ENCODE data around the gene RAB44. TPM values are rescaled to one million over a fixed set of nuclear protein-coding genes. Genes with fewer than 3 reads are reported as not detected.

The RAB44 gene
- total and polyA plus RNA-seq, 2 of the 13 experiments (the other 11 are each of a cell fraction or from before 2014, with no cell fraction given), result not detected

GRCh38 chr6:36662827-36663256, 34.8 kb upstream of the RAB44 start (continued):
- TF ChIP-seq HMGXB3 (CRISPR knock-in tag; IDR thresholded peaks at IDR 0.05; ENCODE audit: borderline replicate concordance) (no peak), CEBPG (CRISPR knock-in tag; IDR thresholded peaks at IDR 0.05) (peak; percentile 92), SNAPC4 (CRISPR knock-in tag; IDR thresholded peaks at IDR 0.05) (0 out of 2 replicates have a peak, but pooled peaks have one; percentile 35), ZNF772 (CRISPR knock-in tag; IDR thresholded peaks at IDR 0.05) (no peak), HNRNPUL1 (IDR thresholded peaks at IDR 0.05; ENCODE audit: low read depth, low read length) (no peak), BCL6 (CRISPR knock-in tag; IDR thresholded peaks at IDR 0.05) (0 out of 2 replicates have a peak, but pooled peaks have one; percentile 37), ZNF503 (CRISPR knock-in tag; IDR thresholded peaks at IDR 0.05) (no peak), NFKB2 (CRISPR knock-in tag; IDR thresholded peaks at IDR 0.05; ENCODE audit: borderline replicate concordance) (no peak), ZBTB26 (CRISPR knock-in tag; IDR thresholded peaks at IDR 0.05; ENCODE audit: borderline replicate concordance) (no peak), NCOA2 (CRISPR knock-in tag; IDR thresholded peaks at IDR 0.05) (0 out of 2 replicates have a peak, but pooled peaks have one; percentile 23), TRIM24 (CRISPR knock-in tag; IDR thresholded peaks at IDR 0.05) (peak; percentile 58; the same call in 1 of the 2 replicates), ZNF383 (CRISPR knock-in tag; IDR thresholded peaks at IDR 0.05; ENCODE audit: borderline replicate concordance) (no peak), FOSL2 (CRISPR knock-in tag; IDR thresholded peaks at IDR 0.05) (peak; percentile 59), SRSF1 (optimal IDR thresholded peaks at IDR 0.05; ENCODE audit: low read depth, low read length) (no peak), SMC3 (IDR thresholded peaks at IDR 0.05; ENCODE audit: low read length) (peak; percentile 23; the same call in 1 of the 2 replicates), ZNF597 (CRISPR knock-in tag; IDR thresholded peaks at IDR 0.05) (no peak)
